Spleen (tissue), 11 donors: ENCODE data around the gene FKRP. TPM values are rescaled to one million over a fixed set of nuclear protein-coding genes. Genes with fewer than 3 reads are reported as not detected.
A peak's percentile ranks its signal among the peaks of the same experiment; 100 is the strongest.

Experiments
- DNase-seq: peaks from one replicate; pipeline ENCODE4 v3.0.0-alpha.2; 2020
- H3K27ac ChIP-seq, 8 donors: fragments of 200-600 bp; sonication (generic) in 7 of 8; 1 replicate in 4 of 8; 2 replicates in 4 of 8; pipeline versions ENCODE4 v1.5.0 to v1.8.0; 2016 to 2021; ENCODE audit warnings: inconsistent platforms in 4 of 8, mild to moderate bottlenecking in 4 of 8, moderate library complexity in 1 of 8
- H3K27me3 ChIP-seq, 7 donors: fragments of 200-600 bp; sonication (generic) in 6 of 7; replicated peaks in 1 of 7; 1 replicate in 4 of 7; 2 replicates in 3 of 7; pipeline versions ENCODE4 v1.5.0 to v1.8.0; 2016 to 2021; ENCODE audit warnings: inconsistent platforms in 3 of 7, mild to moderate bottlenecking in 1 of 7
- H3K36me3 ChIP-seq, 6 donors: fragments of 200-600 bp; sonication (generic) in 5 of 6; 1 replicate in 4 of 6; 2 replicates in 2 of 6; pipeline versions ENCODE4 v1.5.0 to v1.8.0; 2016 to 2021; ENCODE audit warnings: inconsistent platforms in 2 of 6
- H3K4me1 ChIP-seq, 6 donors: fragments of 200-600 bp; sonication (generic) in 5 of 6; 1 replicate in 3 of 6; 2 replicates in 3 of 6; pipeline versions ENCODE4 v1.5.0 to v1.8.0; 2016 to 2021; ENCODE audit warnings: inconsistent platforms in 3 of 6
- H3K4me3 ChIP-seq, 8 donors: fragments of 200-600 bp; sonication (generic) in 7 of 8; 1 replicate in 4 of 8; 2 replicates in 4 of 8; pipeline versions ENCODE4 v1.5.0 to v1.8.0; 2016 to 2021; ENCODE audit warnings: inconsistent platforms in 4 of 8, mild to moderate bottlenecking in 4 of 8, moderate library complexity in 2 of 8
- H3K9me3 ChIP-seq, 8 donors: fragments of 200-600 bp; sonication (generic) in 7 of 8; 1 replicate in 4 of 8; 2 replicates in 4 of 8; pipeline versions ENCODE4 v1.5.0 to v1.8.0; 2016 to 2021; ENCODE audit warnings: inconsistent platforms in 4 of 8
- POLR2A ChIP-seq, 3 donors: fragments of 450-650 bp; IDR thresholded peaks; one replicate each; pipeline ENCODE4 v1.5.1; 2017; ENCODE audit warnings: antibody characterized with exemption in 3 of 3, mild to moderate bottlenecking in 1 of 3
- POLR2AphosphoS5 ChIP-seq, 3 donors: sonication (generic); formaldehyde crosslinking; IDR thresholded peaks; one replicate each; pipeline ENCODE4 v1.5.1; 2017; ENCODE audit warnings: antibody characterized with exemption in 3 of 3
- WGBS, 5 donors: extraction: QIAGEN DNeasy Blood & Tissue Kit in 3 of 5; methylation state at CpG; one replicate each; pipeline versions ENCODE4 v1.1.5 to v1.1.7; 2013 to 2018; 5-methylcytosine and 5-hydroxymethylcytosine counted together
- intact Hi-C: fragments of 100-400 bp; cut with DNase I; formaldehyde crosslinking; loops from one replicate; pipeline ENCODE4 v1.15.0; 2023; ENCODE audit warnings: low total_unique reads
- polyA plus RNA-seq, 3 donors: library from polyadenylated mRNA; stranded (reverse); fragments of 200-250 nt; gene quantifications; one replicate each; pipeline ENCODE4 v1.2.1, GENCODE V29; 2013
- total RNA-seq, 7 donors: library from RNA; depleted of rRNA in 3 of 7; stranded (reverse); fragments of >200 nt in 3 of 7; fragmentation: NEBNext Ultra II Directional in 4 of 7; extraction: Animal tissue kit (Norgen Biotek cat#: 25700) in 4 of 7; gene quantifications; one replicate each; pipeline versions ENCODE4 v1.1.0 to v1.2.1, GENCODE V29; 2016 to 2021
- TF ChIP-seq, protein P1 (sequence below), 11 experiments: fragments of 200-600 bp in 7 of 11; fragments of 450-650 bp in 4 of 11; sonication (generic) in 4 of 11; IDR thresholded peaks in 8 of 11; conservative IDR thresholded peaks in 3 of 11; 1 replicate in 7 of 11; 2 replicates in 4 of 11; pipeline versions ENCODE4 v1.4.0 to v1.8.0; 2016 to 2021; ENCODE audit warnings: antibody characterized with exemption in 11 of 11, inconsistent platforms in 4 of 11, mild to moderate bottlenecking in 1 of 11
- donor health status: healthy with polysubstance abuse.
- donor health status: DM: no; HTN: no; CAD: no; lungs with moderate emphysema.
- donor health status: DM: no; HTN: no; CAD: no.
- donor health status: Bipolar disorder and iron deficiency.
- donor health status: healthy.
- donor health status: DM: no; HTN: no; CAD: no.
- donor health status: DM: yes; HTN: yes; CAD: no.

The FKRP gene
- total and polyA plus RNA-seq, 10 donors, result 5.3 to 24.8 (median 18.8) TPM

- WGBS, 5 donors, result 68 to 80% (median 75%) methylated on average over 9 of the region's 9 CpGs
- Histone ChIP-seq H3K4me3 (peak overlapping the region in 2 of 8 donors; percentile 33 to 57), H3K27ac (peak overlapping the region in 6 of 8 donors; percentile 15 to 93 (median 69)), H3K9me3 (no peaks in the 10 kb centered on the region), H3K36me3 (peaks cover 0 to 100% (median 93%) of the 10 kb centered on the region in 6 donors), H3K27me3 (no peaks in the 10 kb centered on the region), H3K4me1 (peaks cover 48 to 100% (median 88%) of the 10 kb centered on the region in 6 donors)
- intact Hi-C loops, result no loop called here
- TF ChIP-seq, protein P1, sequence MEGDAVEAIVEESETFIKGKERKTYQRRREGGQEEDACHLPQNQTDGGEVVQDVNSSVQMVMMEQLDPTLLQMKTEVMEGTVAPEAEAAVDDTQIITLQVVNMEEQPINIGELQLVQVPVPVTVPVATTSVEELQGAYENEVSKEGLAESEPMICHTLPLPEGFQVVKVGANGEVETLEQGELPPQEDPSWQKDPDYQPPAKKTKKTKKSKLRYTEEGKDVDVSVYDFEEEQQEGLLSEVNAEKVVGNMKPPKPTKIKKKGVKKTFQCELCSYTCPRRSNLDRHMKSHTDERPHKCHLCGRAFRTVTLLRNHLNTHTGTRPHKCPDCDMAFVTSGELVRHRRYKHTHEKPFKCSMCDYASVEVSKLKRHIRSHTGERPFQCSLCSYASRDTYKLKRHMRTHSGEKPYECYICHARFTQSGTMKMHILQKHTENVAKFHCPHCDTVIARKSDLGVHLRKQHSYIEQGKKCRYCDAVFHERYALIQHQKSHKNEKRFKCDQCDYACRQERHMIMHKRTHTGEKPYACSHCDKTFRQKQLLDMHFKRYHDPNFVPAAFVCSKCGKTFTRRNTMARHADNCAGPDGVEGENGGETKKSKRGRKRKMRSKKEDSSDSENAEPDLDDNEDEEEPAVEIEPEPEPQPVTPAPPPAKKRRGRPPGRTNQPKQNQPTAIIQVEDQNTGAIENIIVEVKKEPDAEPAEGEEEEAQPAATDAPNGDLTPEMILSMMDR (IDR thresholded peaks at IDR 0.05 in 8 of 11, conservative IDR thresholded peaks at IDR 0.05 in 3 of 11), result no peak
- TF ChIP-seq POLR2A (IDR thresholded peaks at IDR 0.05) (no peak), POLR2AphosphoS5 (IDR thresholded peaks at IDR 0.05) (peak; percentile 14 to 60 (median 44))
- DNase-seq, result no peak
Measured at GRCh38 chr19:46725859-46726393, 19.9 kb upstream of the FKRP start.

- Histone ChIP-seq H3K36me3 (peaks cover 0 to 100% (median 90%) of the 10 kb centered on the region in 6 donors), H3K27me3 (no peaks in the 10 kb centered on the region), H3K4me3 (peak overlapping the region in 2 of 8 donors; percentile 33 to 57), H3K9me3 (no peaks in the 10 kb centered on the region), H3K27ac (peak overlapping the region in 7 of 8 donors; percentile 20 to 93 (median 73)), H3K4me1 (peaks cover 48 to 100% (median 87%) of the 10 kb centered on the region in 6 donors)
- intact Hi-C loops, result no loop called here
- no peak for TF ChIP-seq POLR2AphosphoS5 (IDR thresholded peaks at IDR 0.05)
- TF ChIP-seq POLR2A (IDR thresholded peaks at IDR 0.05), result no peak
- TF ChIP-seq, protein P1 (IDR thresholded peaks at IDR 0.05 in 8 of 11, conservative IDR thresholded peaks at IDR 0.05 in 3 of 11), result no peak
- no peak for DNase-seq
- 65 to 83% (median 81%) methylated on average over 6 to 10 of the region's 10 CpGs for WGBS, 5 donors
Measured at GRCh38 chr19:46726551-46726950, 19.3 kb upstream of the FKRP start.

DNA sequence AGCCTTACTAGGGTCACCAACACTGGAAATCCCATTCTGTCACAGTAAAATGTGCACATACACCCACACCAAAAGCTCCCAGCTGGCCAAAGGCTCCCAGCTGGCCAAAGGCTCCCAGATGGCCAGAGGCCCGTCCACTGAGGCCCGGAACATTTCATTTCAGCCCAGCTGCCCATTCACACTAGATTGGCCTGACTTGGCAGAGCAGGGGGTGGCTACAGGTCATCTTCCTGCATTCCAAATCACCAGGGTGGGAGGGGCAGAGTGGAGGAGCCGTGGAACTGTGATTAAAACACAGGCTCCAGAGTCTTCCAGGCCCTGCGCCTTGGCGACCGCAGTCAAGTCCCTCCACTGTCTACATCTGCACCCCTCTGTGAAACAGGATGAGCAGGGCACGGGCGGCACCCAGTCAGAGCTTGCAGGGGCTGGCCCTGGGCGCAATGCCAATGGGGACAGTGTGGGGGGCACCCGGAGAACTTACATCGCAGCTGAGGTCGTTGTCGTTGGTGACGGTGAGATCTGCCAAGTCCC lies 18.8 kb upstream of the FKRP start:
- TF ChIP-seq POLR2AphosphoS5 (IDR thresholded peaks at IDR 0.05), result peak in 2 of 3 donors; percentile 33 to 47
- TF ChIP-seq POLR2A (IDR thresholded peaks at IDR 0.05), result no peak
- WGBS, 5 donors, result 64 to 81% (median 74%) methylated on average over 11 to 14 of the region's 14 CpGs
- H3K4me1 ChIP-seq, result peaks cover 52 to 100% (median 86%) of the 10 kb centered on the region in 6 donors
- H3K9me3 ChIP-seq, result no peaks in the 10 kb centered on the region
- peaks cover 0 to 100% (median 88%) of the 10 kb centered on the region in 6 donors for H3K36me3 ChIP-seq
- peak overlapping the region in 2 of 8 donors; percentile 33 to 57 for H3K4me3 ChIP-seq
- H3K27ac ChIP-seq, result peak overlapping the region in 7 of 8 donors; percentile 20 to 93 (median 73)
- peak; percentile 78 for DNase-seq
- intact Hi-C loops, result no loop called here
- H3K27me3 ChIP-seq, result no peaks in the 10 kb centered on the region

DNA sequence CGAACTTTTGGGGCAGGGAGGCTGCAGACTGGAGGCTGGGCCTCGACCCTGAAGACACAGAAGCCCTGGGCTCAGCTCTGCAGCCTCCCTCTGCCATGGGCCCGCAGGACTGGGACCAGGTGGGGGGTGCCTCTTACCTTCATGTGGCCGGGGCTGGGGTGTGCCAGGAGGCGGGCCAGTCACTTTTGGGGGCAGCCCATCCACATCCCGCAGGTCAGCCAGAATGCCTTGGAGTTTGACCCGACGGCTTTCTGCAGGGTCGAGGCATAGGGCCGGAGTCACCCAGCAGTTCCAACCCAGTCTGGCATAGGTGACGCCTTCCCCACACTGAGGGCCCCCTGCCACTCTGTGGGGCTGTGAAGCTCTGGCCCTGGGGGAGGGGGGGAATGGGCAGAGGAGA lies 18.1 kb upstream of the FKRP start:
- H3K27me3 ChIP-seq, result no peaks in the 10 kb centered on the region
- DNase-seq, result peak; percentile 69
- intact Hi-C loops, result loop anchor here (2.0 kb wide), 1 partner anchor 23 kb away; no protein-coding TSS in a partner anchor
- H3K4me1 ChIP-seq, result peaks cover 47 to 100% (median 86%) of the 10 kb centered on the region in 6 donors
- WGBS, 5 donors, result 61 to 83% (median 74%) methylated on average over 5 to 11 of the region's 11 CpGs
- H3K27ac ChIP-seq, result peak overlapping the region; percentile 32 to 93 (median 67)
- peaks cover 0 to 100% (median 88%) of the 10 kb centered on the region in 6 donors for H3K36me3 ChIP-seq
- H3K9me3 ChIP-seq, result no peaks in the 10 kb centered on the region
- TF ChIP-seq, protein P1 (IDR thresholded peaks at IDR 0.05 in 8 of 11, conservative IDR thresholded peaks at IDR 0.05 in 3 of 11), result no peak
- TF ChIP-seq POLR2AphosphoS5 (IDR thresholded peaks at IDR 0.05) (no peak), POLR2A (IDR thresholded peaks at IDR 0.05) (no peak)
- H3K4me3 ChIP-seq, result peak overlapping the region in 3 of 8 donors; percentile 3 to 57 (median 33)
